Measurements from ENCODE around the gene CLEC2A.
"Not testable (repeated sequence)": the region's sequence is repeated elsewhere in the genome, so short reads cannot be mapped to it uniquely, and the experiment has no call there.

The CLEC2A gene

DNA sequence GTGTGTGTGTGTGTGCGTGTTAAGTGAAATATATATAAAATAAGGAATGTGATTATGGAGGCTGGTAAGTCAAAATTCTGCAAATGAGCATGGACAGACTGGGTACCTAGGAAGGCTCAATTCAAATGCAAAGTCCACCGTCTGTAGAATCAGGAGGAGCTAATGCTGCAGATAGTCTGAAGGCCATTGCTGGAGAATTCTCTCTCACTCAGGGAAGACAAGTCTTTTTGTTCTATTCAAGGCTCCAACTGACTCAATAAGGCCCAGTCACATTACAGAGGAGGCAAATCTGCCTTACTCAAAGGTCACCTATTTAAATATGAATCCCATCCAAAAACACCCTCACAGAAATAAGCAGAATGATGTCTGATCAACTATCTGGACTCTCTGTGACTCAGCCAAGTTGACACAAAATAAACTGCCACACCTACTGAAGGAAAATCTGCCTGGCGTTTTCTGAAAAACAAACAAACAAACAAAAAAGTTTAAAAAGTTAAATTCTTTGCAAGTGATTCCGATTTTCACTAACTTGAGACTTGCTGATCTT is 51.6 kb downstream of the CLEC2A start:
- no peak for DNase-seq

- DNase-seq, result not testable (repeated sequence)
These were observed 56.0 kb downstream of the CLEC2A start for GRCh38 chr12:9876120-9876519.

GRCh38 chr12:9872742-9873141 is 59.4 kb downstream of the CLEC2A start:
- DNase-seq, result no peak

- DNase-seq, result no peak
These were observed 60.0 kb downstream of the CLEC2A start for GRCh38 chr12:9872162-9872561.

DNA sequence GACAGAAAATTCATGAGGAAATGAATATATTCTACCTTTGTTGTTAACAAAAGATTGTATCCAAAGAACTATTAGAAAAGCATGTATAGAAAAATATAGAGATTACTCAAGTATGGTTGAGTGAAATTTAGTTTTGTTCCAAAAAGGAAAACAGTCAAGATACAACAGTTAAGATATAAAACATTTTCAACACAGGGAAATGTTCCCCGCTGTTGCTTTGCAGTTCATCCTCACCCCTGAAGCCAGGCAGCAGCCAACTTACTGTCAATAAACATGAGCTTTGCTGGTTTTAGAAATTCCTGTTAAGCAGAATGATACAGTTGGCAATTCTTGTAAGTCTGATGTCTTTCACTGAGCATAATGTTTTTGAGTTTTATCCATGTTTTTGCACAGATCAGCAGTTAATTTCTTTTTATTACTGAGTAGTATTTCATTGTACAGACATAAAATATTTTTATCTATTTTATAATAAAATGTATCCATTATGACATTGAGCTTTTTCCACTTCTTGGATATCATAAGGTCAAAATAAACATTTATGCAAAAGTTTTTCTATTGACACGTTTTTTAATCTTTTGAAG is 61.8 kb downstream of the CLEC2A start:
- DNase-seq, result no peak

- DNase-seq, result no peak
These were observed 62.6 kb downstream of the CLEC2A start, which contains the start of gene CLEC2B for GRCh38 chr12:9869307-9870161. Gene CLEC2B (minus strand): TSS chr12:9869354.

DNA sequence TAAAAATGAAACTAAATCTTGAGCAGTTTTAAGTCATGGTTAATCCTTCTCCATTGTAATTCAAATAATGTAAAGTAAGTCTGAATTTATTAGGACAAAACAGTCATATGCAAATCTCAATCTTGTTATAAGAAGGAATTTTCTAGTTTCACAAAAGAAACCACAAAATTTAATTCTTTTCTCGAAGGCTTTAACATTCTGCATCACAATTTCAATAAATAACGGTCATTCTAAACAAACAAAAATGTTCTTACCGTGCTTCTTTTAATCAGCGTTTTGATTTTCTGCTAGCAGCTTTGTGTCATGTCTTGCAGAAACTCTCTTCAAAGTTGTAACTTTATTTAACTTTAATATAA is 63.2 kb downstream of the CLEC2A start:
- DNase-seq, result no peak

DNA sequence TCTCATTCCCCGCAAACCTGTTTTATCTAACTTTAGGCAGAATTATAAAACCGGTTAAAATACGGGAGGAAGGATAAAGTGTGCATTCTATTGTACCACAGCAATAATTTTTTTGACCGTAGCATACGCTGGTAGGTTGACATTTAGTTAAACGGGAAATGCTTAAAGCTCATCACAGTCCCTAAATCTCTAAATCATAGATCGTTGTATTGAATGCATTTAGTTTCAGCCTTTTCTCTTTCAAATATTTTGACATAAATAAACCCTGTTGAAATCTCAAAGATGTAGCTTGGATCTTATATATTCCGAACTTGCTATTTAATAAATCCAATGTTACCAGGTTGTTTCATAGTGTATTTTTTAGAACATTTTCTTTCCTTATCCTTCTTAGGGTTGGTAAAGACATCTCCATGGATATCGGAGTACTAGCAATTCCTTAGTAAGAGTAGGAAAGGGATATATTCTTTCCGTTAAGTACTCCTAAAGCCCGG is 63.8 kb downstream of the CLEC2A start:
- no peak for DNase-seq

GRCh38 chr12:9867531-9867930 is 64.6 kb downstream of the CLEC2A start:
- DNase-seq, result no peak

DNA sequence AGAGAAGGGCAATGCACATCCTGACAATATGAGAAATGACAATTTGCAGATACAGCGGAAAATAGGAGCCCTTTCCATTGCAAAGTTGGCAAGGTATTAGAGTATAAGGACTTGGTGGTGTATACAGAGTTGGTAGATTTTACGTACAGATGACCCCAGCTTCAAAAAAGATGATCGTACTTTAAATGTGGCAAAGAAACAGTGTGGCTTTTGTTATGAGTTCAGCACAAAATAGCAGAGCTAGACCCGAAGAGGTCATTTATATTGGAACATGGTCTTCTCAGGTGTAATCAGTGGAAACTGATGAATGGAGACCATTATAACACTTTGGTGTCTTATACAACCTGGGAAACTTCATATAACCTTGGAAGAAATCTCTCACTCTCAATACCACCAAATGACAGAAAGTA is 65.3 kb downstream of the CLEC2A start:
- DNase-seq, result no peak

DNA sequence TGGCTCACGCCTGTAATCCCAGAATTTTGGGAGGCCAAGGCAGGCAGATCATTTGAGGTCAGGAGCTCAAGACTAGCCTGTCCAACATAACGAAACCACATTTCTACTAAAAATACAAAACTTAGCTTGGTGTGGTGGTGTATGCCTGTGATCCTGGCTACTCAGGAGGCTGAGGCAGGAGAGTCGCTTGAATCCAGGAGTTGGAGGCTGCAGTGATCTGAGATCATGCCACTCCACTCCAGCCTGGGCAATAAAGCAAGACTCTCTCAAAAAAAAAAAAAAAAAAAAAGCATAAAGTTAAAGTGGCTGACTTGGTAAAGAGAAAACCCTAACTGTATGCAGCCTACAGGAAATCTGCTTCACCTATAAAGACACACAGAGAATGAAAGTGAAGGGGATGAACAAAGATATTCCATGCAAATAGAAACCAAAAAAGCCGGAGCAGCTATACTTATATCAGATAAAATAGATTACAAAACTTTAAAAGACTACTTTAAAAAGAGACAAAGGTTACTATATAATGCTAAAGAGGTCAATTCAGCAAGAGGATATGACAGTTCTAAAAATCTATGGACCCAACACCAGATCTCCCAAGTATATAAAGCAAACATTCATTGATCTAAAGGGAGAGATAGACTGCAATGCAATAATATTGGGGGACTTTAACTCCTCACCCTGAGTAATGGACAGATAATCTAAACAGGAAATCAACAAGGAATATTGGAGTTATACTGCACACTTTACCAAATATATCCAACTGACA is 67.1 kb downstream of the CLEC2A start:
- DNase-seq, result no peak
